Ovary (tissue), 3 donors: ENCODE measurements around the gene HSPA1L.

ENCODE experiments used
- CTCF ChIP-seq, 3 donors: fragments of 450-650 bp in 2 of 3; fragments of 200-600 bp in 1 of 3; IDR thresholded peaks; one replicate each; pipeline versions ENCODE4 v1.5.1 to v1.8.0; 2016 to 2022; ENCODE audit warnings: antibody characterized with exemption in 3 of 3, mild to moderate bottlenecking in 1 of 3
- EP300 ChIP-seq: sonication (generic); formaldehyde crosslinking; IDR thresholded peaks from one replicate; pipeline ENCODE4 v1.6.1; 2017; ENCODE audit warnings: antibody characterized with exemption
- POLR2A ChIP-seq: fragments of 450-650 bp; IDR thresholded peaks from one replicate; pipeline ENCODE4 v1.6.1; 2017; ENCODE audit warnings: antibody characterized with exemption, mild to moderate bottlenecking, moderate library complexity
- donor health status: DM: no; HTN: no; CAD: no.

- TF ChIP-seq CTCF (IDR thresholded peaks at IDR 0.05) = no peak
- TF ChIP-seq POLR2A = no peak
- TF ChIP-seq EP300 = no peak
Measured at GRCh38 chr6:31782126-31782855, 32.8 kb downstream of the HSPA1L start.
